Activated CD4-positive, alpha-beta T cell treated with anti-CD3 and anti-CD28 coated beads for 36 hours (primary cell): ENCODE results near the gene IL31RA. TPM values are rescaled to one million over a fixed set of nuclear protein-coding genes. Genes with fewer than 3 reads are reported as not detected.

Experiments used
- total RNA-seq, 2 experiments: library from RNA; stranded (reverse); gene quantifications; one replicate each; pipeline ENCODE4 v1.2.3, GENCODE V29; 2021

IL31RA gene
- total RNA-seq, 2 experiments from 2014 or later = not detected

Other genes with a start within 250 kb of the IL31RA start
- 10 to 100 TPM; 12.9 to 16.2 TPM for gene SLC38A9, start 139.0 kb upstream of the IL31RA start, total RNA-seq
- gene DDX4, start 113.3 kb upstream of the IL31RA start, total RNA-seq = not detected
- gene IL6ST, start 143.6 kb downstream of the IL31RA start, total RNA-seq = 10 to 100 TPM; 57.1 to 64.4 TPM